Liver (tissue), 9 donors: ENCODE measurements around the gene TMEM263. TPM values are rescaled to one million over a fixed set of nuclear protein-coding genes. Genes with fewer than 3 reads are reported as not detected.

Experiments
- DNase-seq: peaks from one replicate; pipeline ENCODE4 v3.0.0-alpha.2; 2017; ENCODE audit warnings: low spot score
- H3K27ac ChIP-seq, 2 donors: one replicate each; pipeline ENCODE4 v1.7.0; 2013; ENCODE audit warnings: inconsistent platforms in 2 of 2, low read length in 2 of 2, control low read depth in 1 of 2, low read depth in 1 of 2, mild to moderate bottlenecking in 1 of 2
- H3K27me3 ChIP-seq, 4 donors: one replicate each; pipeline versions ENCODE4 v1.6.1 to v1.7.0; 2013; ENCODE audit warnings: low read length in 3 of 4, inconsistent platforms in 1 of 4, mild to moderate bottlenecking in 1 of 4, moderate library complexity in 1 of 4; ENCODE audit not compliant: control insufficient read depth in 4 of 4, insufficient read depth in 4 of 4
- H3K36me3 ChIP-seq, 4 donors: one replicate each; pipeline versions ENCODE4 v1.6.1 to v1.7.0; 2013; ENCODE audit warnings: low read length in 3 of 4, mild to moderate bottlenecking in 3 of 4, low read depth in 1 of 4, moderate library complexity in 1 of 4; ENCODE audit not compliant: control insufficient read depth in 4 of 4, insufficient read depth in 3 of 4
- H3K4me1 ChIP-seq, 4 donors: one replicate each; pipeline versions ENCODE4 v1.6.1 to v1.7.0; 2013; ENCODE audit warnings: low read length in 3 of 4, mild to moderate bottlenecking in 3 of 4, moderate library complexity in 1 of 4; ENCODE audit not compliant: control insufficient read depth in 4 of 4, insufficient read depth in 4 of 4
- H3K4me3 ChIP-seq, 3 donors: one replicate each; pipeline versions ENCODE4 v1.6.1 to v1.7.0; 2013; ENCODE audit warnings: low read length in 3 of 3, control low read depth in 1 of 3, low read depth in 1 of 3, mild to moderate bottlenecking in 1 of 3
- H3K9ac ChIP-seq, 2 donors: one replicate each; pipeline ENCODE4 v1.7.0; 2013; ENCODE audit warnings: low read length in 2 of 2, mild to moderate bottlenecking in 2 of 2, moderate library complexity in 2 of 2, control low read depth in 1 of 2, low read depth in 1 of 2
- H3K9me3 ChIP-seq, 4 donors: one replicate each; pipeline versions ENCODE4 v1.6.1 to v1.7.0; 2013; ENCODE audit warnings: low read length in 3 of 4; ENCODE audit not compliant: control insufficient read depth in 4 of 4
- EGR1 ChIP-seq, 2 donors: IDR thresholded peaks; 2 replicates each; pipeline ENCODE4 v1.6.1; 2016 to 2018; ENCODE audit warnings: antibody characterized with exemption in 2 of 2, low read depth in 2 of 2
- FOXA1 ChIP-seq: IDR thresholded peaks from 2 replicates; pipeline ENCODE4 v1.6.1; 2016; ENCODE audit warnings: antibody characterized with exemption
- FOXA2 ChIP-seq: IDR thresholded peaks from 2 replicates; pipeline ENCODE4 v1.6.1; 2016; ENCODE audit warnings: antibody characterized with exemption
- GABPA ChIP-seq, 2 donors: IDR thresholded peaks in 1 of 2; conservative IDR thresholded peaks in 1 of 2; 2 replicates each; pipeline ENCODE4 v1.6.1; 2016; ENCODE audit warnings: antibody characterized with exemption in 2 of 2, mild to moderate bottlenecking in 1 of 2, moderate library complexity in 1 of 2
- HNF4A ChIP-seq, 2 donors: conservative IDR thresholded peaks; 2 replicates each; pipeline ENCODE4 v1.6.1; 2016; ENCODE audit warnings: antibody characterized with exemption in 2 of 2, mild to moderate bottlenecking in 2 of 2
- HNF4G ChIP-seq: IDR thresholded peaks from 2 replicates; pipeline ENCODE4 v1.6.1; 2016; ENCODE audit warnings: antibody characterized with exemption
- JUND ChIP-seq, 2 donors: IDR thresholded peaks; 2 replicates each; pipeline ENCODE4 v1.6.1; 2016; ENCODE audit warnings: antibody characterized with exemption in 2 of 2
- NR2F2 ChIP-seq: IDR thresholded peaks from 2 replicates; pipeline ENCODE4 v1.6.1; 2016; ENCODE audit warnings: antibody characterized with exemption
- RAD21 ChIP-seq, 2 donors: IDR thresholded peaks; 2 replicates each; pipeline ENCODE4 v1.6.1; 2016; ENCODE audit warnings: antibody characterized with exemption in 2 of 2, mild to moderate bottlenecking in 2 of 2
- RXRA ChIP-seq, 2 donors: IDR thresholded peaks; 2 replicates each; pipeline ENCODE4 v1.6.1; 2017 to 2018; ENCODE audit warnings: antibody characterized with exemption in 2 of 2, mild to moderate bottlenecking in 1 of 2
- SP1 ChIP-seq: IDR thresholded peaks from 2 replicates; pipeline ENCODE4 v1.6.1; 2018; ENCODE audit warnings: antibody characterized with exemption, mild to moderate bottlenecking
- TAF1 ChIP-seq: conservative IDR thresholded peaks from 2 replicates; pipeline ENCODE4 v1.6.1; 2016; ENCODE audit warnings: antibody characterized with exemption, mild to moderate bottlenecking
- YY1 ChIP-seq: IDR thresholded peaks from 2 replicates; pipeline ENCODE4 v1.6.1; 2016; ENCODE audit warnings: antibody characterized with exemption, mild to moderate bottlenecking
- WGBS: extraction: QIAGEN DNeasy Blood & Tissue Kit; methylation state at CpG from one replicate; pipeline ENCODE4 v1.1.7; 2013; 5-methylcytosine and 5-hydroxymethylcytosine counted together
- polyA plus RNA-seq, 2 donors: library from polyadenylated mRNA; stranded (reverse) in 1 of 2; unstranded in 1 of 2; fragments of 200-250 nt in 1 of 2; fragments of >200 nt in 1 of 2; fragmentation: Nextera tagmentation in 1 of 2; extraction: Ambion mirVana in 1 of 2; gene quantifications; one replicate each; pipeline versions ENCODE4 v1.2.1 to v1.2.3, GENCODE V29; 2013 to 2015
- total RNA-seq, 2 donors: library from RNA; depleted of rRNA; stranded (reverse); fragments of >200 nt; gene quantifications; one replicate each; pipeline ENCODE4 v1.2.3, GENCODE V29; 2014
- TF ChIP-seq, protein P1 (sequence below): IDR thresholded peaks from 2 replicates; pipeline ENCODE4 v1.6.1; 2016; ENCODE audit warnings: antibody characterized with exemption
- TF ChIP-seq, protein P2 (sequence below): IDR thresholded peaks from 2 replicates; pipeline ENCODE4 v1.6.1; 2016; ENCODE audit warnings: antibody characterized with exemption
- TF ChIP-seq, protein P3 (sequence below): IDR thresholded peaks from 2 replicates; pipeline ENCODE4 v1.6.1; 2016; ENCODE audit warnings: antibody characterized with exemption
- TF ChIP-seq, protein P4 (sequence below): fragments of 150-350 bp; IDR thresholded peaks from 2 replicates; pipeline ENCODE4 v1.5.1; 2017; ENCODE audit warnings: improper control_type of control experiment, low read depth, low read length; ENCODE audit not compliant: missing input control
- TF ChIP-seq, protein P5 (sequence below): IDR thresholded peaks from 2 replicates; pipeline ENCODE4 v1.6.1; 2016; ENCODE audit warnings: antibody characterized with exemption, mild to moderate bottlenecking
- donor health status: healthy.
- donor health status: healthy.
- donor health status: healthy.
- donor health status: healthy.
- donor health status: healthy.

The TMEM263 gene
- total and polyA plus RNA-seq, 4 donors = 21.4 to 38.0 (median 21.9) TPM

DNA sequence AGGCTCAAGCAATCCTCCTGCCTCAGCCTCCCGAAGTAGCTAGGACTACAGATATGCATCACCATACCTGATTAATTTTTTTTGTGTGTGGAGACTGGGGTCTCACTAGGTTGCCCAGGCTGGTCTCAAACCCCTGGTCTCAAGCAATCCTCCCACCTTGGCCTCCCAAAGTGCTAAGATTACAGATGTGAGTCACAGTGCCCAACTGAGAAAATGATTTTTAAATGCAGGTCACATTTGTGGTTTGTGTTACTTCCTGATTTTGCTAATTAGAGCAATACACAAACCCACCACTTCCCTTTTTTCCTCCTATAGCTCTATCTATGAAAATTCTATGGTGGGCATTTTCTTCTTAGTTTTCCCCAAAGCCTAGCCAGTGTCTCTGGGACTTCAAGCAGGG, 45.5 kb upstream of the TMEM263 start:
- Histone ChIP-seq H3K27me3 (peaks cover 0 to 3% (median 2%) of the 10 kb centered on the region in 4 donors), H3K4me3 (no peak overlapping the region), H3K9ac (no peak overlapping the region), H3K4me1 (no peaks in the 10 kb centered on the region), H3K27ac (no peak overlapping the region), H3K36me3 (no peaks in the 10 kb centered on the region), H3K9me3 (peaks cover 0 to 4% (median 0%) of the 10 kb centered on the region in 4 donors)
- no peak for DNase-seq
- no peak for TF ChIP-seq RXRA (IDR thresholded peaks at IDR 0.05)
- no peak for TF ChIP-seq EGR1 (IDR thresholded peaks at IDR 0.05; ENCODE audit: low read depth in 2 of 2)
- no peak for TF ChIP-seq SP1
- no peak for TF ChIP-seq TAF1
- TF ChIP-seq, protein P1, sequence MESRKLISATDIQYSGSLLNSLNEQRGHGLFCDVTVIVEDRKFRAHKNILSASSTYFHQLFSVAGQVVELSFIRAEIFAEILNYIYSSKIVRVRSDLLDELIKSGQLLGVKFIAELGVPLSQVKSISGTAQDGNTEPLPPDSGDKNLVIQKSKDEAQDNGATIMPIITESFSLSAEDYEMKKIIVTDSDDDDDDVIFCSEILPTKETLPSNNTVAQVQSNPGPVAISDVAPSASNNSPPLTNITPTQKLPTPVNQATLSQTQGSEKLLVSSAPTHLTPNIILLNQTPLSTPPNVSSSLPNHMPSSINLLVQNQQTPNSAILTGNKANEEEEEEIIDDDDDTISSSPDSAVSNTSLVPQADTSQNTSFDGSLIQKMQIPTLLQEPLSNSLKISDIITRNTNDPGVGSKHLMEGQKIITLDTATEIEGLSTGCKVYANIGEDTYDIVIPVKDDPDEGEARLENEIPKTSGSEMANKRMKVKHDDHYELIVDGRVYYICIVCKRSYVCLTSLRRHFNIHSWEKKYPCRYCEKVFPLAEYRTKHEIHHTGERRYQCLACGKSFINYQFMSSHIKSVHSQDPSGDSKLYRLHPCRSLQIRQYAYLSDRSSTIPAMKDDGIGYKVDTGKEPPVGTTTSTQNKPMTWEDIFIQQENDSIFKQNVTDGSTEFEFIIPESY = no peak
- no peak for TF ChIP-seq HNF4G
- TF ChIP-seq NR2F2 = no peak
- no peak for TF ChIP-seq GABPA (IDR thresholded peaks at IDR 0.05 in 1 of 2, conservative IDR thresholded peaks at IDR 0.05 in 1 of 2)
- no peak for TF ChIP-seq FOXA1
- TF ChIP-seq JUND (IDR thresholded peaks at IDR 0.05) = no peak
- TF ChIP-seq, protein P2, sequence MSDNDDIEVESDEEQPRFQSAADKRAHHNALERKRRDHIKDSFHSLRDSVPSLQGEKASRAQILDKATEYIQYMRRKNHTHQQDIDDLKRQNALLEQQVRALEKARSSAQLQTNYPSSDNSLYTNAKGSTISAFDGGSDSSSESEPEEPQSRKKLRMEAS = no peak
- TF ChIP-seq FOXA2 = no peak
- TF ChIP-seq, protein P3, sequence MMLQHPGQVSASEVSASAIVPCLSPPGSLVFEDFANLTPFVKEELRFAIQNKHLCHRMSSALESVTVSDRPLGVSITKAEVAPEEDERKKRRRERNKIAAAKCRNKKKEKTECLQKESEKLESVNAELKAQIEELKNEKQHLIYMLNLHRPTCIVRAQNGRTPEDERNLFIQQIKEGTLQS = no peak
- TF ChIP-seq, protein P4, sequence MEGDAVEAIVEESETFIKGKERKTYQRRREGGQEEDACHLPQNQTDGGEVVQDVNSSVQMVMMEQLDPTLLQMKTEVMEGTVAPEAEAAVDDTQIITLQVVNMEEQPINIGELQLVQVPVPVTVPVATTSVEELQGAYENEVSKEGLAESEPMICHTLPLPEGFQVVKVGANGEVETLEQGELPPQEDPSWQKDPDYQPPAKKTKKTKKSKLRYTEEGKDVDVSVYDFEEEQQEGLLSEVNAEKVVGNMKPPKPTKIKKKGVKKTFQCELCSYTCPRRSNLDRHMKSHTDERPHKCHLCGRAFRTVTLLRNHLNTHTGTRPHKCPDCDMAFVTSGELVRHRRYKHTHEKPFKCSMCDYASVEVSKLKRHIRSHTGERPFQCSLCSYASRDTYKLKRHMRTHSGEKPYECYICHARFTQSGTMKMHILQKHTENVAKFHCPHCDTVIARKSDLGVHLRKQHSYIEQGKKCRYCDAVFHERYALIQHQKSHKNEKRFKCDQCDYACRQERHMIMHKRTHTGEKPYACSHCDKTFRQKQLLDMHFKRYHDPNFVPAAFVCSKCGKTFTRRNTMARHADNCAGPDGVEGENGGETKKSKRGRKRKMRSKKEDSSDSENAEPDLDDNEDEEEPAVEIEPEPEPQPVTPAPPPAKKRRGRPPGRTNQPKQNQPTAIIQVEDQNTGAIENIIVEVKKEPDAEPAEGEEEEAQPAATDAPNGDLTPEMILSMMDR = no peak
- no peak for TF ChIP-seq RAD21 (IDR thresholded peaks at IDR 0.05)
- TF ChIP-seq, protein P5, sequence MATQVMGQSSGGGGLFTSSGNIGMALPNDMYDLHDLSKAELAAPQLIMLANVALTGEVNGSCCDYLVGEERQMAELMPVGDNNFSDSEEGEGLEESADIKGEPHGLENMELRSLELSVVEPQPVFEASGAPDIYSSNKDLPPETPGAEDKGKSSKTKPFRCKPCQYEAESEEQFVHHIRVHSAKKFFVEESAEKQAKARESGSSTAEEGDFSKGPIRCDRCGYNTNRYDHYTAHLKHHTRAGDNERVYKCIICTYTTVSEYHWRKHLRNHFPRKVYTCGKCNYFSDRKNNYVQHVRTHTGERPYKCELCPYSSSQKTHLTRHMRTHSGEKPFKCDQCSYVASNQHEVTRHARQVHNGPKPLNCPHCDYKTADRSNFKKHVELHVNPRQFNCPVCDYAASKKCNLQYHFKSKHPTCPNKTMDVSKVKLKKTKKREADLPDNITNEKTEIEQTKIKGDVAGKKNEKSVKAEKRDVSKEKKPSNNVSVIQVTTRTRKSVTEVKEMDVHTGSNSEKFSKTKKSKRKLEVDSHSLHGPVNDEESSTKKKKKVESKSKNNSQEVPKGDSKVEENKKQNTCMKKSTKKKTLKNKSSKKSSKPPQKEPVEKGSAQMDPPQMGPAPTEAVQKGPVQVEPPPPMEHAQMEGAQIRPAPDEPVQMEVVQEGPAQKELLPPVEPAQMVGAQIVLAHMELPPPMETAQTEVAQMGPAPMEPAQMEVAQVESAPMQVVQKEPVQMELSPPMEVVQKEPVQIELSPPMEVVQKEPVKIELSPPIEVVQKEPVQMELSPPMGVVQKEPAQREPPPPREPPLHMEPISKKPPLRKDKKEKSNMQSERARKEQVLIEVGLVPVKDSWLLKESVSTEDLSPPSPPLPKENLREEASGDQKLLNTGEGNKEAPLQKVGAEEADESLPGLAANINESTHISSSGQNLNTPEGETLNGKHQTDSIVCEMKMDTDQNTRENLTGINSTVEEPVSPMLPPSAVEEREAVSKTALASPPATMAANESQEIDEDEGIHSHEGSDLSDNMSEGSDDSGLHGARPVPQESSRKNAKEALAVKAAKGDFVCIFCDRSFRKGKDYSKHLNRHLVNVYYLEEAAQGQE = no peak
- TF ChIP-seq HNF4A (conservative IDR thresholded peaks at IDR 0.05) = no peak
- TF ChIP-seq YY1 = no peak
- 98% methylated on average over 1 of the region's 1 CpG for WGBS
